Stimulated activated CD4-positive, alpha-beta T cell treated with anti-CD3 and anti-CD28 coated beads, Interleukin-2, amount 100 ng/mL, for 4 hours (primary cell): ENCODE data around the gene LPP.

Experiments used
- DNase-seq: peaks from one replicate; pipeline ENCODE4 v3.0.0-alpha.2; 2020; ENCODE audit warnings: low read depth

Gene LPP

DNA sequence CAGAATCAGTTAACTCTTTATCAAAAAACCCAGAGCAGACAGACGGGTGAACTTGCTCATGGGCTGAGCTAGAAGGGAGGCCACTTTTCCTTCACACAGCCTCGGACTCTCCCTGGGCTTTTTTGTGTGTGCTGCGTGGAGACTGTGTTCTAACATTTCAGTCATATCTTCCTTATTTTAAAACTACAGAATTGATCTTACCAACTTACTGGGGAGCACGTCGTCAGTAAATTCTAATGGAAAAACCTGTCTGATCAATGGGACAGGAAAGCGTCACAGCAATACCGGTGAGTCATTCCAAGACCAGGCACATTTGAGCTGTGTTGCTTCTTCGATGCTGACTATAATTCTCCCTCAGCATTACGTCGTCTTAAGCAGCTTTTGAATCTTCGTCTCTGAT is 145.1 kb downstream of the LPP start:
- peak; percentile 10 for DNase-seq

DNA sequence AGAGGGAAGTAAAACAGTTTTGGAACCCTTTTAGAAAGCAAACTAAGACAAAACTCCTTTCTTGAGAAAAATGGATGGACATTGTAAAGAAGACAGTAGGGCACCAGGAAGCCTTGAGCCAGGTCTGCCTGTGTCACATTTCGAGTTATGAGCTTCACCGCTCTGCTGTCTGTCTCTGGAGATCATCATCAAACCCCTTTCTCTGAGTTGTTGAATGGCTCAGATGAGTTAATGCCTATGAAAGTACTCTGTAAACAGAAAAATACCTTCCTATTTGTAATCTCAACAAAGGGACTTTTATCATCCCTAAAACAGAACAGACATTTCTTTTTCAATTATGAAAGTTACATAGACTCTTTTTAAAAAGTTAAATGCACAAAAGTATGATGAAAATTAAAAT is 145.8 kb downstream of the LPP start:
- no peak for DNase-seq

DNA sequence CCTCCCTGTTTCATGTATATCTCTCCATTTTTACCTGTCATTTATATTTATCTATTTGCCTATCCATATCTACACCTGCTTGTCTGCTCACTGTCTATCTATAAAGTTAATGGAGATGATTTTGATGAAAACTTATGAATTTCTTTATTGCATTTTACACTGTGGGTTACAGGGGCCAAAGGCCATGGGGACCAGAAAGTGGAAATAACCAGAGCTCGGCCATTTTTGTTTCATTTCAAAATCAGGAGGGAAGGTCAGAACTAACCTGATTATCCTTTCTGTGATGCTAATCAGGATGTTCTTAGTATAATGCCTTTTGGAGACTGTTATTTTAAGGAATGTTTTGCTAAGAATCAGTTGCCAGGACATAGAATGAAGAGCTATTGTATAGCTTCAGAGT is 147.2 kb downstream of the LPP start:
- no peak for DNase-seq

DNA sequence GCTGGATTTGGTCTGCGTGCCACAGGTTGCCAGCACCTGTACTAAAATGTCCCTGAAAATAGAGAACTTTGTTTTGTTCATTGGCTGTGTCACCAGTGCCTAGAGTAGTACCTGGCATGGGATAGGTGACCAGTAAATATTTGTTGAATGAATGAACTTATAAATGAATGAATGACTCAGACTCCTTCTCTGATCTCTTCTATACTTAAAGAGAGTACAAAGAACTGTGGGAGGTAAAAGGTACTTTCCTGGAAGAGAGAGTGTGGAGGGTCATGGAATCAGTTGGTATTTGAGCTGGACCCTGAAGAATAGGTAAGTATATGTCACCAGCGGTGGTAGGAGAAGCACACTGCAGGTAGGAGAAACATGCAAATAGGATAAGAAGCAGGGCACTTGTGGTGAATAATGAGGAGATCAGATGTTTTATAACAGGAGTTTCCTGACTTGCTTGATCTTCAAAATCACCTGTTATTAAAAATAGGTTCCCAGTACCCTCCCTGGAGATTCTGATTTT is 149.4 kb downstream of the LPP start:
- DNase-seq: no peak

DNA sequence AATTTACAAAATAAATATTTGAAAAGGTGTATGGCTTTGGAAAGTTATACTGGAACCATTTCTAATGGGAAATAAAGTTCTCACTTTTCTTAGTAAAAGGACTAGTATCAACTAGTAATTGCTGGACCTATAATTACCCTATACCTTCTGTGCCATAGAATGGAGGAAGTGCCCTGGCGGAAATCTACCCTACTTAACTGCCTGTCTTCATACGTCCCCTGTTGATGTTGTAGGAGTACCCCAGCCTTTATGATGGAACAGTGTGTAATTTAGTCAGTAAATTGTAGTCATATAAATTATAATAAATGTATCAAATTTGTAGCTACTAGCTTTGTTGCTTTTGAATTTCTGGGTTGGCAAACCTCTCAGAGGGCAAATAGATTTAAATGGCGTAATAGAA is 149.9 kb downstream of the LPP start:
- DNase-seq: no peak

DNA sequence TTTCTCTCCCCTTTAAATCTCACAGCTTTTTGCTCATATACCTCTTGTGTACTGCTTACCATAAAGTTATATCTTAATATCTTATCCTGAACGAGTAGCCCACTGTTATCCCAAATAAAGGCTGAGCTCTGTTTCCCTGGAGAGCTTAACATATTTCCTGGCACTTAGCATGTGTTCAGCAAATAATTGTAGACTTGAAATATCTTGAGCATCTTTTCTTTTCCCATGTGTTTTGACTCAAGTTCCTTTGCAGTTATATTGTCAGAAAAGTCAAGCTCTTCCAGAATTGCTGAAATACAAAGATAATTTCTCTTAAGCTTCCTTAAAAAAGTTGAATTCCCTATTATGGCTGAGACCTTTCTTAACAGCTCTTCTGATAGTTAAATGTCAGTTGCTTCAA is 150.5 kb downstream of the LPP start:
- DNase-seq: no peak

DNA sequence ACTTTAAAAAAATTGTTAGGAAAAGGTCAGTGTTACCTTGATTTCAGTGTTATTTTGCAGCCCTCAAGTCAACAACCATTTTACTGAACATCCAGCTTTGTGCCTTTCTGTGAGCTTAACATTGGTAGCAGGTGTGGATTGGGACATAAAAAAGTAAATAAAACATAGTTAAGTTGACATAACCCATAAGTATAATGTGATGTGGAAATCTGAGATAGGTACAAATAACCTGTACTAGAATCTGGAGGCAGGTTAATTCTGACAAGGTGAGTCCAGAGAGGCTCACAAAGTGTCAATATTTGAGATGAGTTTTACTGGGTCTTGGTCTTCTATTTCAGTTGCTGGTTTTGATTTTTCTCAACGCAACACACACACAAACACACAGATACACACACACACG is 151.3 kb downstream of the LPP start:
- no peak for DNase-seq

DNA sequence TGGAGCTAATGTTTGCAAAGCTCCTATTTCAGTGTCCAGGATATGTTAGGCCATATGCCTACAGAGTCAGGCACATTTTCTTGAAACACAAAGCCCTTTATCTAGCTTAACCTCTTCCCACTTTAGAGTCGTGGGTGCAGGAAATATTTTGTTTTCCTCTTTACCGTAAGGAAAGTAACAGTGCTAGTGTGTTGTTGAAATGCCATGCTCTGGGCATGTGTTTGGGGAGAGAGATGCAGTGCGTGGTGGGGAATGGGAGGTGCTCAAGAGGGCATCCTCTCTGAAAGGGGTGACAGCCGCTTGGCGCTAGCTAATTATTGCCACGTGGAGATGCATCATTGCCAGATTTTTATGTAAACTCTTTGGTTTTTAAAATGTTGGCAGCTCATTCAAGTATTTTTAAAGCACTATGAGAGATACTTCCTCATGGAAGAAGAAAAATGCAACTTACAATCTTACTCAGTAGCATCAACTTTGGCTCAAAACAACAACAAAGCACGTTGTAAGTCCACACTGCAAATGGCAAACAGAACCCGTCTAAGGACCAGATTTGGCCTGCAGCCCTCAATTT is 152.6 kb downstream of the LPP start:
- DNase-seq: no peak

DNA sequence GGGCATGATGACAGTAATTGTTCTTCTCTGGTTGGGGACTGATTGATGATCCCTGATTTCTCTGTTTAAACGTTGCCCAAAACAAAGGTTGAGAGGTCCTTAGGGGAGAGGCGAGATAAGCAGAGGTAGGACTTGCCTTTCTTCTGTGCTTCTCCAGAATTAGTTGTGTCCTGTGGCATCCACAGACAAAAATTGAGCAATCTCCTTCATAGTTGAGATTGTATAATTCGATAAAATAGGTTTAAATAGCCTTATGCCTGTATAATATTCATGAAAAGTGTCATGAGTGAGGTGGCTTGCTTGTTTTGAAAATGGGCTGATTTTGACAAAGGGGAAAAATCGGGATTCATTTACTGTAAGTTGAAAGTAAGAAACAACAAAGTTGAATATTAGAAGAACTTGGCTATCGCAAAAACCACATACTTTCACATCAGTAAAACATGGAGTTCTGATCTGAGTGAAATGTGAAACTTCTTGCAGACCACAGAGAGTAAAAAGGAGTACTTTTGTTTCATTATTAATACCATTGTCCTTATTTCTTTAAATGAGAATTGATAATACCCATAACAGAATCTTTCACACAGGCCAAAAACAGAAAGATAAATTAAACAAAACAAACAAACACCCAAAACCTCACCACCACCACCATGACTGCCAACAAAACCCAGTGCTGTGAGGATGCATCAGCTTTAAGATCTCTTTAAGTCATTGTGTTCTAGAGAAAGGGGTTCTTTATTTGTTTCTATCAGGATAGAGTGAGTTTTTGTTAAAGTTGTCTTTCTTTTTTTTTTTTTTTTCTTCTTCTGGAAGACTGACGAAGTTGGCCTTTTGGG is 155.7 kb downstream of the LPP start:
- DNase-seq: no peak

DNA sequence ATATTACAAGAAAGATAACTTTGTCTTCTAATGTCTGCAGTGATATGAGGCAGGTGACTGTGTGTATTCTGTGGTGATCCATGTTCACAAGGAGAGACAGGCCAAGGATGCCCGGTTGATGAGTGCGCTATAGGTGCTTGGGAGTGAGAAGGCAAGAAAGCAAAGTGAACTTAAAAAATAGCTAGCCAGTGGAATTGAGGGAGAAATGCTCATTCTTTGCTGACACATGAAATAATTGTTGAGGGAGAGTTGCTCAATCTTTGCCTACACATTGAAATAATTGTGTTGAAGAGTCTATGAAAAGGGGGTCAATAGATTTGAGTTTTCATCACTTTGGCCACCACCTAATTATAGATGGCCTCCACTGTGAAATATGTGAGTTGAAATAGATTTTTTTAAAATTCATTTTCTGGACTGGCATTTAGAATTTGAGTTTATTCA is 156.3 kb downstream of the LPP start:
- DNase-seq: no peak

DNA sequence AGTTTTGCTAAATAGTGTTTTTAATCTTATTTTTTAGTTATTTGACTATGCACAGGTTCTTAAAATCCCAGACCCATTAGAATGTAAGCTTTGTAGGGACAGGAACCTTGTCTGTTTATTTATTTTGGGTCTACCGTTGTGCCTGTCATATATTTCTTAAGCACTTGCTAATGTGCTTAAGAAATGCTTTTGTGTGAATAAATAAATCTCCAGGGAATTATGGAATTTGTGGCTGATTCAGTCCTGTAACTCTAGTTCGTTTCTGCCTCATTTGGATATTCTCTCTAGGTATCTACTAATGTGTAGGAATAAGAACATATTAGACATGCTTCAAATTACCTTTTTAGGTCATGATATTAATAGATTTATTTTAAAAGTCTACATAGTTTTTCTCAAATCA is 161.6 kb downstream of the LPP start:
- DNase-seq: no peak

DNA sequence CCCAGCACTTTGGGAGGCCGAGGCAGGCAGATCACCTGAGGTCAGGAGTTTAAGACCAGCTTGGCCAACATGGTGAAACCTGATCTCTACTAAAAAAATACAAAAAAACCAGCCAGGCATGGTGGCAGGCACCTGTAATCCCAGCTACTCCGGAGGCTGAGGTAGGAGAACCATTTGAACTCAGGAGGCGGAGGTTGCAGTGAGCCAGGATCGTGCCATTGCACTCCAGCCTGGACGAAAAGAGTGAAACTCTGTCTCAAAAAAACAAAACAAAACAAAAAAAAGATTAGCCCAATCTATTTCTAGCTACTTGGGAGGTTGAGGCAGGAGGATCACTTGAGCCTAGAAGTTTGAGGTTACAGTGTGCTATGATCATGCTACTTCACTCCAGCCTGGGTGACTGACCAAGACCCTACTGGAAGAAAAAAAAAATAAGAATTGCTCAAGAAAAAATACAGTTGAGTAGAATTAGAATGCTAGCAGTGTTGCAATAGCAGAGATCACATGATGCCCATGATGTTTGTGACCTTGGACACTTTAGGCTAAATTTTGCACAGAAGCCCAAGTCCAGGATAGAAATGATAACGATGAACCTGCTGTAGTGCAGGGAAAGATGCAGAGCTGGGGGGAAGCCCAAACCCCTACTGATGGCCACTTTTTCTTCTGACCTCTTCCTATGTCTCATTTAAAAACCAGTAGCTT is 162.2 kb downstream of the LPP start:
- DNase-seq: no peak

DNA sequence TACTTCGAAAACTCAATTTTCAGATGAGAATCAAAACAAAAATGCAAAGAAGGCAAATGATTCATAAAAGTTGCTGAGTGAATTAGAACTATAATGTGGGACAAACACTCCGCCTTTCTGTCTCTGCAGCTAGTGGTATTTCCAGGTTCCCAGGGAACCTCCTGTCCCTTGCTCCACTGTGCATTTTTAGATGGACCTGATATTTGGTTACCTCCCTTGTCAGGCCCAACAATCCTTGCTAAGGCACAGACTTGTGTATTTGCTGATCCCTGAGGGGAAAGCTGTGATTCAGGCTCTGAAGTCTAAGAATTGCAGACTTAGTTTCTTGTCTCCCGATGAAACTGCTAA is 162.7 kb downstream of the LPP start:
- DNase-seq: no peak

DNA sequence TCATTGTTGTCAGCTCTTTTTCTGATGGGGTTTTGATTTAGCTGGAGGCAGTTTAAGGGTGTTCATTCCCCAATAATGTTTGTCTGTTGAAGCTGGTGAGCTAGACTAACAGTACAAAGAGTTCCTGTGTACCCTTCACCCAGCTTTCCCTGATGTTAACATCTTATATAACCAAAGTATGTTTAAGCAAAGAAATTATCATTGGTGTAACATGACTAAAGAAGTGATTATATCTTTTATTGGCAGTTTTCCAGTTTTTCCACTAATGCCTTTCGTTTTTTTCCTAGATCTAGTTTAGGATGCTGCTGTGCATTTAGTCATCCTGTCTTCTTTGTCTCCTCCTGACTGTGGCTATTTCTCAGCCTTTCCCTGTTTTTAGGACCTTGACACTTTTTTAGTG is 165.6 kb downstream of the LPP start:
- DNase-seq: no peak

DNA sequence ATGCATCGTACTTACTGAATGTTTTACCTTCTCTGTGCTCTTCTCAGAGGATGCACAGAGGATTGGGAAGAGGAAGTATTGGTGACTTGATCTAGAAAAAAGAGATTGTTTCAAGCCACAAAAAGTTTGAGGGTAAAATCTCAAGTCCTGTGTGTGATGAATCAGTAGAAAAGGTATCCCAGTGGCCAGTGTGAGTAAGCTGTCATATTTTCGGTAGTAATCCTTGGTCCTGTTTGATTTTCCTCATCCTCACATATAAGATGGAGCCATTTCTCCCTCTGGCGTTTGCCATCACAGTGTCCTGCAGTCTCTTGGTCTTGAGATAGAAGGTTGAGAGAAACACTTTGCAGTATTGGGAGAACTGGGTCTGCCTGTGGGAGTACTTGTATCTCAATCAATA is 166.8 kb downstream of the LPP start:
- DNase-seq: no peak

DNA sequence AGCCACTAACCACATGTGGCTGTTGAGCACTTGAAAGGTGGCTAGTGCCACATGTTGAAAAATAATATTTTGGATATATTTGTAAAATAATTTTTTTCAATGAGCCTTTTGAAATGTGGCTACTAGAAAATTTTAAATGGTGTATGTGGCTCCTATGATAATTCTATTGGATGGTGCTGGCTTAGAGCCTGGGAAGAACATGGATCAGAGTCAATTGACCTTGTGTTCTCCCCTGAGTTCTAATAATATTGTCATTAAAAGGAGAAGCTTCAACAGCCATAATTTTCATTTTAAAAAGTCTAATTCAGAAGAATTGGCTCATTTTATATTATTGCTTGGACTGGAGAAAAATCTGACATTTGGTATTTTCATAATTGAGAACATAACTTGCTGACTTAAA is 167.3 kb downstream of the LPP start:
- no peak for DNase-seq

DNA sequence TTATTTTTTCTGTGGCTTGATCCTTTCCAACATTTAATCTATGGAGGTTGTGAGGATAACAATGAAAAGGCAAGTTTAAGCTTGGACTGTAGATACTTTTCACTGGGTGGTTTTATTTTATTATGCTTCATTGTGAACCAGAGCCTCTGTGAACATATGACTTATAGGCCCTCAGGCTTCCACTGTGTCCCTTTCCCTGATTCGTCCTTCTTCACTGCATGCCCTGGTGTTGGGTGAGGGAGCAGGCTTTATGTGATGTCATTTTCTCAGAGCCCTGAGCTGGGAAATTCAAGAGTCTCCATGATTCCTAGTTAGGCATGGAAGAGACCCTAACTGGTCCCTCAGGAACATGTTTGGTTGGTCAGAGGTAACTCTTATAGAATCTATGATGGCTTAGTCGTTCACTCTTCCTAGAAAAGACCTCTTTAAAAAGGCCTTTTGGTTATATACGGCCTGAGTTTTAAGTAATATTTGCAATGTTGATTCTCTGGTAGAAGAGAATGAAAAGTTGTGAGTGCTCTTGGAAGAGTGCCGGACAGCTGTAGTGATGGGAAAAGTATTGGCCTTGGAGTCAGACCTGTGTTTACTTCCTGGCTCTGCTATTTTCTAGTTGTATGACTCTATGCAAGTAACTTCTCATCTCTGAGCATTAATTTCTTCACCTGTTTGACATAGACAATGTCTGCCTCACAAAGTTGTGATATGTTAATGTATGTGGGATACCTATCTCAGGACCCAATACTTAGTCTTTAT is 168.4 kb downstream of the LPP start:
- no peak for DNase-seq

DNA sequence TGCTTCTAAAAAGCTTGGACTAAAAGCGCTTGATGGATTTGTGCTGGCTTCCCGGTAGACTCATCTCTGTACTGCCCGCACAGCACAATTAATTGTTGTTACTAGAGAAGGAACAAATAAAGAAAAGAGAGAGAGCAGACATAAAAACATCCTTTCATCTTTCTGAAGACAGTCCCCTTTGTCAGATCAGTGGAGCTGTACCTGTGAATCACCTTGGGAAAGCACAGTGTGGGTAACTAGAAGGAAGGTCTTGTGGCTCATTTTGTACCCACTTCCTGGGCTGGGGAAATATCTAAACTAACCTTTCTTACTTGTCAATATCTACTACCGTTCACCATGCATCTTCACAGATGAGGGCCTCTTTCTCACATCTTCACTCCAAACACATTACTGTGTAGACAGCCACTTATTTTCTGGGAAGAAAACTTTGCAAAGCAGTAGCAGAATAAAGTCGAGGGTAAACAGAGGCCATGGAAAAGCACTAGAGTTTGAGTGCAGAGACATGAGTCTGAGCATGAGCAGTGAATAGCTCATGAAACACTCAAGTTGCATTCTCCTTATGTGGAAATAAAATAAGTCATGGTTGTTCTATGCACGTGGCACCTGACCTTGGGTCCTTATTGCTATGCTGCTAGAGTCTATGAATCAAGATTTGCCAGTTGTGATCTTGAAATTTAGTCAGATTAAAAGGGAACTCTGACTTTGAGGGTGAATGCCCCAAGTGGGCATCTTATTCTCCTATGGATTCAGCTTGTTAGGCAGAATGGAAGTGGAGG is 169.3 kb downstream of the LPP start:
- peak; percentile 58 for DNase-seq

DNA sequence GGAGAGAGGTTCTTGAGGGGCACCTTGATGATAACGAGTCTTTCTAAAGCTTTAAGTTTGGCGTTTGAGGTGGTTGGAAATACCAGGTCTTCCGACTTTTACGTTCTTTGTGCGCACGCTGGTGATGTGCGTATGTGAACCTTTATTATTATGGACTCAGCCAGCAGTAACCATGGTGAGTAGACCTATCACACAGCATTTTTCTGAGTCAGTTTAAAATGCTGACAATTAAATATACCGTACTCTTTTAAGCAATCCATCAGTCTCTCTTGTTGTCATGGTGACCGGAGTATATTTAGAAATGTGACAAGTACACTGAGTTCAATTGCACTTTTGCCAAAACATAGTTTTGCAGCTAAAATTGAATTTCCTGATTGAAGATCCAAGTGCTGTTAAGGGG is 172.2 kb downstream of the LPP start:
- no peak for DNase-seq

DNA sequence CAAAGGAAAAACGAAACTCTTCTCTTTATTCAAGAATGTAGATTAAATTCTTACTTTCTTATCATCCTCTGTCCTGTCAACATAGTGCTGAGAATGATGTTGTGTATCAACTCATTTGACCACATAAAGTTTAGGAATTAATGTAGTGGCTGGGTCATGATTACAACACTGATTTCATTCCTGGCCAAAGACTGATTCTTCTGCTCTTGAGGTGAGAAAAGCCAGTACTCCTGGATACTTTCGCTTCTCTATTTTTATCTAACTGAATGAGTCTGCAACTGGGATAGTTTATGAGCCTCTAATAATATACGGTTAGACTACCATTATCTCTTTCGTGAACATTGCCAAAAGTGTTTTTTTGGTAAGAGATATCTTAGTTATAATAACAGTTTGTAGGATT is 173.0 kb downstream of the LPP start:
- DNase-seq: no peak

DNA sequence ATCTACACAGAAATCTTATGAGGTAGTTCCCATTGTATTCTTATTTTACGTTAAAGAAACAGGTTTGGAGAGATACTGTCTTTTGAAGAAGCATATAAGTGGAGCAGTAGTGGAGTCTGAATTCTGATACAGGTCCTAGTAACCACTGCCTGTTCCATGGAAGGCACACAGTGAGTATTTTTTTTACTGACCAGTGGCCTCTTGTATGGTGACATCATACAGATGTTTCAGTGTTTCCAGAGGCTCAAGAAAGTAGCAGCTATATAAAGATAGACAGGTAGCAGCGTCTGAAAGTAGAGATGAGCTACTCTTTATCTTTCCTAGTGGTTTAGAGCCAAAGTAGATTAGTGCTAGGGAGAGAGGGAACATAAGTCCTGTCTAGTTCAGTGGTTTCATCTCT is 173.5 kb downstream of the LPP start:
- DNase-seq: no peak

DNA sequence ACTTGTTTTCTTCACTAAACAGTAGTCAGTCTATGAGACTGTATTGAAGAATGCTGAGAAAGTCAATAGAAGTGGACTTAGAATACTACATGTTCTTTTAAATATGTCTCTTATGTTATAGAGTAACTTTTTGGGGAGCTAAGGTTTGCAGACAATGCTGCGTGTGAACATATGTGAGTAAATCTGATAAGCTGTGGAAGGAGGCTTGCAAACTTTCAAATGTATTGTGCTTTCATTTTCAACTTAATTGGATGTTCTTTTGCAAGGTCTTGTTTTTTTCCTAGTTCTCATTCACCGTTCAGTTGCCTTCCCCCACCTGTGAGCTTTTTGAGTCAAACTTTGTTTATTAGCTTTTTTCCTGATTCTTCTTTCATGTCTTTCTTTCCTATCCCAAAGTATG is 176.2 kb downstream of the LPP start:
- no peak for DNase-seq
